Islet of Langerhans (tissue), 1 donor: ENCODE data around the gene ACTL7B.
"Not testable (repeated sequence)": the region's sequence is repeated elsewhere in the genome, so short reads cannot be mapped to it uniquely, and the experiment has no call there.

Experiments used
- FAIRE-seq: peaks from one replicate; lab custom pipeline; 2011; peaks lifted over from hg19 to GRCh38; lab: Jason Lieb, UNC

Gene ACTL7B

DNA sequence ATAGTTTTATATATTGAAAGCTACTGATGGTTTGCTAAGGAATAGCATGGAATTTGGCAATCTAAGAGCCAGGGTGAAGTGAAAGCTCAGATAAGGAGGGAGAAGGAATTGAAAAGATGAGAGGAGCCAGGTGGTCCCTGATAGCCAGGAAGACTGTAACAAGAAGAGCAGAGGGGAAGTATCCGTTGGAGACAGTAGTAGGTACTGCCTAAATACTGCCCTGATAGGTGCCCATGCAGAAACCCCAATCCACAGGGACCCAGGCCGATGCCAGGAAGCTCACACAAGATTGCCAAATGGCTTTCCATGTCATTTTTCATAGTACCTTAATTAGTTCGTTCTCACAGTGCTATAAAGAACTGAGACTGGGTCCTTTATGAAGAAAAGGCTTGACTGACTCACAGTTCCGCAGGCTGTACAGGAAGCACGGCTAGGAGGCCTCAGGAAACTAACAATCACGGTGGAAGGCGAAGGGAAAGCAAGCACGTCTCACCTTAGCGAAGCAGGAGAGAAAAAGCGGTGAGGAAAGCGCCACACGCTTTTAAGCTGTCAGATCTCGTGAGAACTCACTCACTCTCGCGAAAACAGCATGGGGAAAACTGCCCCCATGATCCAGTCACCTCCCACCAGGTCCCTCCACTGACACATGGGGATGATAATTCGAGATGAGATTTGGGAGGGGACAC lies 13.0 kb downstream of the ACTL7B start:
- no peak for FAIRE-seq

DNA sequence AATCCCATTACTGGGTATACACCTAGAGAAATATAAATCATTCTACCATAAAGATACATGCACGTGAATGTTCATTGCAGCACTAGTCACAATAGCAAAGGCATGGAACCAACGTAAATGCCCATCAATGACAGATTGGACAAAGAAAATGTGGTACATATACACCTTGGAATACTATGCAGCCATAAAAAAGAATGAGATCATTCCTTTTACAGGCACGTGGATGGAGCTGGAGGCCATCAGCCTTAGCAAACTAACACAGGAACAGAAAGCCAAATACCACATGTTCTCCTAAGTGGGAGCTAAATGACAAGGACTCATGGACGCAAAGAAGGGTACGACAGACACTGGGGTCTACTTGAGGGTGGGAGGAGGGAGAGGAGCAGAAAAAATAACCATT lies 16.2 kb downstream of the ACTL7B start:
- FAIRE-seq = not testable (repeated sequence)

DNA sequence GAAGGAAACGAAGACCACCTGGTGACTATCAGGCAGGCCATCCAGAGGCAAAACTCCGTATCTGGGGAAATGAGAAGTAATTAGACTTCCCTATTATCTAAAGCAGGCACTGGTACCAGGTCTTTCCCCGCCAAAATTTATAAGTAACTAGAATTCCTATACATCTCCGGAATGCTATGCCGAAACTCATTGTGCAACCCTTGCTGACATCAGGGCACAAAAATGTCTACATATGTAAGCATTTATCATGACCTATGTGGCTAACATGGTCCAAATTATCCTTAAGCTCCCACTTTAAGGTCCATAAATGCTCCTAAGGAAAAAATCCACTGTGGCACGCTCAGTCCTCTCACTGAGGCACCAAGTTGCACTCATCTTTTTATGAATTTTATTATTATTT lies 17.8 kb downstream of the ACTL7B start:
- no peak for FAIRE-seq

DNA sequence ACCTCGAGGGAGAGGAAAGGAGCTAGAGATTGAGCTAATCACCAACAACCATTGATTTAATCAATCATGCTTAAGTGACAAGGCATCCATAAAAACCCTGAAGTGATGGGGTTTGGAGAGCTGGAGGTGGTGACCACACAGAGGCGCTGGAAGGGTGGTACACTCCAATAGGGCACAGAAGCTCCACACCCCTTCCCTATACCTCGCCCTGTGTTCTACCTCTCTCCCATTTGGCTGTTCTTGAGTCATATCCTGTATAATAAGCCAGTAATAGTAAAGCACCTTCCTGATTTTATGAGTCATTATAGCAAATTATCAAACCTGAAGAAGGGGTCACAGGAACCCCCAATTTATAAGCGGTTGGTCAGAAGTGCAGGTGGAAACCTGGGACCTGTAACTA lies 18.3 kb downstream of the ACTL7B start:
- FAIRE-seq = no peak

DNA sequence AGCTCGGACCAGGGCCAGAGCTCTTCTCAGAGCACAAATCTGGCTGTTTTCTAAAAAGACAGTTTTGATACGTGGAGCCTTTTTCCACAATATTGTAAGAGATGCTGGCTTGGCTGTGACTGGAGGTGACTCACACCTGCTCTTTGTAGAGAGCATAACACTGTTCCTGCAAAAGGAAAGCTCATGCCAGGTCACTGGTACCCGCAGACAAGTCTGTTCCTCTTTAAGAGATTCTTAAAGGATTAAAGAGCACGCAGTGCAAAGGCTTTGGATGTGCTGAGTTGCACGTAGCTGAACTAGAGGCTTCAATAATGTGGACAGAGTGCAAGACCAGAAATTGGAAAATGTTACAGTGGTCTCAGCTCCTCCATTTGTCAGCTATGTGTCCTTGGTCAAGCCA lies 19.0 kb downstream of the ACTL7B start:
- no peak for FAIRE-seq

DNA sequence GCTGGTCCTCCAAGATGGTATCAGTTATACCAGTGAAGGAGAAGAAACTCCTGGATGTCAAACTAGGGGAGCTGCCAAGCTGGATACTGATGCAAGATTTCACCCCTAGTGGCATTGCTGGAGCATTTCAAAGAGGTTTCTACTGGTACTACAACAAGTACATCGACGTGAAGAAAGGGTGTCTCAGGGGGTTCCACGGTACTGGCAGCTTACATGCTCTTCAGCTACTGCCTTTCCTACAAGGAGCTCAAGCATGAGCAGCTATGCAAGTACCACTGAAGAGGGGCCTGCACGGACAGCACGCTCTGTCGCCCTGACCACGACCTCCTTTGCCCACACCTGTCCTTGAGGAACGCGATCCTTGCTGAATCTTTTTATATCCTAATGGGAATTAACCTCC lies 19.5 kb downstream of the ACTL7B start:
- no peak for FAIRE-seq

DNA sequence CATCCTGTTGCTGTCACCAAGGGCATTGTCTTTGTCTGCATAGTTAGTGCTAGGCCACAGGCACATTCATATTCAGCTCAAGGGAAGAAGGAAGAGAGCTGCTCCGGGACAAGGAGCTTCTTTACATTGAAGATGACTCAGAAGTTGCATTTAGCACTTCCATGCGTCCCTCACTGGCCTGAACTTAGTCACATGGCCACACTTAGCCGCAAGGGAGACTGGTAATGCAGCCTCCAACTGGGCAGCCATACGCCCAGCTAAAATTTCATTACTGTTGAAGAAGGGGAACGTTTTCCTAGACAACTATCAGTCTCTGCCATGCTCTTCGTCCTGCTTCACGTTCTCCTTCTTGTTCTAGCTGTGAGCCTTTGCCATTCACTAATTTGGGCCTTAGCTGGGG lies 20.0 kb downstream of the ACTL7B start:
- no peak for FAIRE-seq

DNA sequence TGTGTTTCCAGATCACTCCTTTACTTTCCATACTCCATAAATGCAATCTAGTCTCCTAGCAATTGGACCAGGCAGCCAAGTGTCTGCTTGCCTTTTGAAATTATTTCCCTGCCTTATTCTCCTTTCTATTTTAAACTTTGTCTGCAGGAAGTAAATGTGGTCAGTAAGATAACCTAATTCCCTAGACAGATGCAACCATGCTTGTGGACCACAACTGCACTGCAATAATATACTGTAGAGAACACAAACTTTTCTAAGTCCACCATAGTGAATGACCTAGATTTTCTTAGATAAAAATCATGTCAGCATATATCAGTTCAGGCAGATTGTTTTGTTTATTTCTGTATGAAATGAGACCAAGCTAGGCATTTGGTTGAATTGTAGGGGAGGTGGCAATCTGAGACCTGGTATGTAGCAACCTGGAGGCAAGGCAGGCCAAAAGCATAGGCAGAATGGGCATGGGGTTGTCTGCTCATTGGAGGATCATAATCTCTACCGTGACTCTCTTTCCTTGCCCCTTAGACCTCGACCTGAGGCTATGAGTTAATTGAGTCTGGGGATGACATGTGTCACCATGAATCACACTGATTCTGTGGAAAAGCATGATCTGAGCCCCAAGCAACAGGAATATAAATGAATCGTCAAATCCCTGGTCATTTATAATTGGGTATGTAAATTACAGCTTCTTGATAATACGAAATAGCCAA lies 20.7 kb downstream of the ACTL7B start:
- no peak for FAIRE-seq

DNA sequence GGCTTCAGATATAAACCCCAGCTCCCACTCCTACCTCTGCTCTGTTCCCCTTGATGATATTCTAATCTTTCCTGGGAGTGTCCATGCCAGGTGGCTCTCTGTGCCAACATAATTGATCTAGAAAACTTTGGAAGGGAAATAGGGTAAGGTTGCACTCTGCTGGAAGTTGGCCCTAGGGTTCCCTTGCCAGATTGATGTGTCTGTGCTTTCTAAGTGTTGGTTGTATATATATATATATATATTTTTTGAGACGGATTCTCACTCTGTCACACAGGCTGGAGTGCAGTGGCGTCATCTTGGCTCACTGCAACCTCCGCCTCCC lies 23.6 kb downstream of the ACTL7B start:
- FAIRE-seq = no peak

DNA sequence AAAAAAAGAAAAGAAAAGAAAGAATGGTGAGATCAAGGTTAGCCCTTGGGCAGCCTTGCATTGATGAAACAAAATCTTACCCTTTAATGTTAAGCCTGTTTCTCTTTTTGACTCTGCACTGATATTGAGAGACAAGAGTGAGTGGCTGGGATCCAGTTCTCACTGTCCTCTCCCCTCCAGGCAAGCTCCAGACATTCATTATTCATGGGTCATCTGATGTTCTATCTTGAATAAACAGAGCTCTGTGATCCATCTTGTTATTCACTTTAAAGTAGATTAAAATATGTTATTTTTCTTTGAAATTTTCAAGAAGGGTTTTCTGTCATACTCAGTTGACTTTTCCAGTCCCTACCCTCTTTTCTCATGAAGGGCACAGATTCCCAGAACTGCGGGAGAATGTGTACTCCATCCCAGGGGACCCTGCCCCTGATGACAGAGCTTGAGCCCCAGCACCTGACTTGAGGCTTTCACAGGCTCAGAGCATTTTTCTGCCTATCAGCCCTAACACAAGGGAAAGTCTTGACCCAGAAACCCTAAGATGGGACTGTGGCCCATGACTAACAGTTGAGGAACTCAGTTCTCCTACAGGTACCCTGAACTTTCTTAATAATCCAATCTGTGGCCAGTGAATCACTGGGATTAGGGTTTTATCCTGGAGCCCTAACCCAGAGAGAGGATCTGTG lies 24.1 kb downstream of the ACTL7B start:
- no peak for FAIRE-seq

DNA sequence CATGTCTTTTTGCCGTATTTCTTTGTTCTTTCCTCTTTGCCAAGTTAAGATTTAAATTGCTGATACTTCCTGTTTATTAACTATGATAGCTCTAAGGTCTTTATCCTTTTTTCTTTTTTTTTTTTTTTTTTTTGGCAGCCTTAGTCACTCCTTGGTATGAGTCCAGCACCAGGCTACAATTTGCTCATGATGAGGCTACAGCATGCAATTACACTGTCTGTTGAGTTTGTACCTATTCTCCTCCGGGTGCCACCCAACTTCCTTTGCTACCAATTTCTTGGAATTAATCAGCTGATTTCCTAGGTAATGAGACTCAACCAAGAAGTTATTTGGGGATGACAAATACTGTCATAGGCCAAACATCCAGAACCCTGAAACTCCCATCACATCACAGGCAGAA lies 25.5 kb downstream of the ACTL7B start:
- FAIRE-seq = no peak

DNA sequence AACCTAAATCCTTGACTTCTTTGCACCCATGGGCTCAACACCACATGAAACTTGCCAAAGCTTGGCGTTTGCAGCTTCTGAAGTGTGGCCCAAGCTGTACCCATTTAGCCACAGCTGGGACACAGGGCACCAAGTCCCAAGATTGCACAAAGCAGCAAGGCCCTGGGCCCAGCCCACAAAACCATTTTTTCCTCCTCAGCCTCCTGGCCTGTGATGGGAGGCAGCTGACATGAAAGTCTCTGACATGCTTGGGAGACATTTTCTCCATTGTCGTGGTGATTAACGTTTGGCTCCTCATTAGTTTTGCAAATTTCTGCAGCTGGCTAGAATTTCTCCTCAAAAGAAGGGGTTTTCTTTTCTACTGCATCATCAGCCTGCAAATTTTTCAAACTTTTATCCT lies 32.0 kb downstream of the ACTL7B start:
- no peak for FAIRE-seq

DNA sequence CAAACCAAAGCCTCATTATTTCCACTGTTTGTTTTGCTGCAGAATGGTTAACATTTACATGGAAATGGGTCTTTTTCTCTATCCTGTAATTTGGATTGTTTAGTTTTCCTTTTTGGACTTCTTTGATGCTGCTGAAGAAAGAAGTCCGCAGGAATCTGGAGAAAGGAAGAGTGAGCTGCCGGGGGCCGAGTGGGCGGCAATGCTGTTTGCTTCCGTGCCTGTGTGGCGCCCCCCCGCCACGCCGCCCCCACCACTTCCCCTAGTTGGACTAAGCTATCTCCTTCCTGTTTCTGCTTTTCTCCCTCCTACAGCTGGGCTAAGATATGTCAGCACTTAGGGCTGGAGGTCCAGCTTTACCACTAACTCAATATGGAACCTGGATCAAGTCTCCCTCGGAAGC lies 39.7 kb downstream of the ACTL7B start:
- no peak for FAIRE-seq

DNA sequence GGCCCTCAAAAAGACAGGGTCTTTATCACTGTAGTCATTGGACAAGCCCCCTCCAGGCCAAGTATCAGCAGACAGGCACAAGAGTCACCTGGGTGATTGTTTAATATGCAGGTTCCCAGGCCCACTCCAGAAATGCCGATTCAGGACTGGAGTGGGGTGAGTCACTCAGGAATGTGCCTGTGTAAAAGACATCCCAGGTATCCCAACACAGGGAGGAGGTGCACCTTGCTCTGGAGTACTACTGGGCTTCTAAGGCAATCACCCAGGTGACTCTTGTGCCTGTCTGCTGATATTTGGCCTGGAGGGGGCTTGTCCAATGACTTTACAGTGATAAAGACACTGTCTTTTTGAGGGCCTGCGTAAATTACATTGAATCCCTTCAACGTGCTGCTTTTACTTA lies 40.6 kb downstream of the ACTL7B start:
- FAIRE-seq = no peak

DNA sequence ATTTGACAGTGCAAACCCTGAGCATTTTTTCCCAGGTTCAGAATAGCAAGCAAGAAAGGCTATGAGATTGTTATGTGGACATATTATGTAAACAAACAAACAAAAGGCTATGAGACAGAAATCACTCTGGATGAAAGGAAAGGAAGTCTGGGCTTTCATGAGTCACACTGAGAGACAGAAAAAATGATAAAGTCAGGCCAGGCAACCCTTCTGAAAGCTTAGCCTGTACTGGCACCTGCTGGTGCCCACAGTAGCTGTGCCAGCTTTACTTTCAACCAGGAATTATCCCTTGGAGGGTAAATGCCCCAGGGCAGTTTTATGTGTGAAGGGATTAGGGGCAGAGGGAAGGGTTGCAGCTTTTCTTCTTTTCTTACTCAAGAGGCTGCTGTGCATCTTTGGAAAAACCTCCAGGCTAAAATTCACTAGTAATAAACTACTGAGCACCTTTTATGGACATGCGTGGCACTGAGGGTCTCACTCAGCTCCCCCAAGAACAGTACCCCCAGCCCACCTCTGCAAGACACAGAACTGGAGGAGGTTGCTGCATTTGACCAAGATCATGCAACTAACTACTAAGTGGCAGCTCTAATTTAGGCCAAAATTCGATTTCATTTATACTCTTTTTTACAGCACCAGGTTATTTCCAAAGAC lies 41.7 kb downstream of the ACTL7B start:
- FAIRE-seq = no peak

DNA sequence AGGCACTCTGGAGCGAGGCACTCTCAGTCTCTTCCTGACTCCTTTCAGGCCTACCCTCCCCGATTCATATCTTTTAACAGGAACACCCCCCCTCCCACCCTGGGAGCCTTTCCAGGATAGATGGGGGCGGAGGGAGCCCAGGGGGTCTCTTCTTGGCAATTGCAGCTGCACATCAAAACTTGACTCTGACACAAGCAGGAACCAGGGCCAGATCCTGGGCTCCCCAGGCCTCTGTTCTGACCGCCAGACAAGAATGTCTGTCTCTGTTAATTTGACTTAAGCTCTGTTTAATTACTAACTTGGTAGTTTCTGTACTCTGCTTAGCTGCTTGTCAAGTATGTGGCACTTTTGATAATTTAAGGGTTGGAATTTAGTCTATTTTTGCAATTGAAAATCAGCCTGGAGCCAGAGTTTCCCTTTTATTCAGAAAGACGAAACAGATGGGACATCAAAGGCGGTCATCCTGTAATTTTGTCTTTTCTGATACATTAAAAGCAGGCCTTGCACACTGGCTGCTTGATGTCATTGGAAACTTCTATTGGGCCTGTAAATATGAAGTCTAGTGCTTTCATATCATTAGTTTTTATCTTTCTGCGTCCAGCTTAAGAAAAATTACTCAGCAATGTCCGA lies 43.3 kb downstream of the ACTL7B start:
- FAIRE-seq = no peak

DNA sequence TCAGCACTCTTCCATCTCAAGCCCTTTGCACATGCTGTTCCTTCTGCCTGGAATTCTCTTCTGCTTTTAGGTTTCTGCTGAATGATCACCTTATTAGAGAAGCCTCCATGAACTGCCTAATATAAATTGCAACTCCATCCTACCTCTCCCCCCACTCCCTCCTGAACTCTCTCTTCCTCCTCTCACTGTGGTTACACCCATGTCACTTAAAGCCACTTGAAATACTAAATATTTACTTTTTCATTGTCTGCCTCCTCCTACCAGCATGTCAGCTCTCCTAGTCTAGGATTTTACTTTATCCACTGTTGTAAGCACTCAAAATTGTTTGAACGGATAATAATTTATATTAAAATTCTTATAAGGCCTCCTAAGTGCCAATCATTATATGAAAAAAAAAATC lies 43.8 kb downstream of the ACTL7B start:
- FAIRE-seq = no peak

DNA sequence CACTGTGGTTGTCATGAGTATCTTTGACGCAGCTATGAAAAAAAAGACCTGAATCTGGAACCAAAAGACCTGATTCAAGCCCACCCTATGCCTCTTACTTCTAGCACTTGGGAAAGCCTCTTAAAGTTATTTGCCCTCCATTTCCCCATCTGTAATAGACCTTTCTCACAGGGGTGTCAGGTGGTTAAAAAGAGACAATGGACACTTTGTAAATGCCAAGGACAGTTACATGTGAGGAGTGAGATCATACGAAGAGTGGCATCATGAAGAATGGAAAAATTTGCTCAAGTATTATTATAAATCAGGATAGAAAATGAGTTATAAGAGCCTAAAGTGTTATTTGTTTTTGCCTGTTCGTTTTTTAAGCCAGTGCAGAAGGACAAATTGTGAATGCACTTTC lies 46.5 kb downstream of the ACTL7B start:
- FAIRE-seq = no peak
